K562 (cell line): ENCODE data around the gene UBXN2A. TPM values are rescaled to one million over a fixed set of nuclear protein-coding genes. Genes with fewer than 3 reads are reported as not detected.

ENCODE experiments used
- BDP1 ChIP-seq: IDR thresholded peaks from 3 replicates; pipeline ENCODE4 v1.6.1; 2011; ENCODE audit not compliant: insufficient read length, insufficient read depth
- CBX3 ChIP-seq, 2 experiments: IDR thresholded peaks; 1 replicate in 1 of 2; 2 replicates in 1 of 2; pipeline ENCODE4 v1.6.1; 2012; ENCODE audit warnings: inconsistent platforms in 2 of 2, low read length in 2 of 2, borderline replicate concordance in 1 of 2, control low read depth in 1 of 2
- FOS ChIP-seq: IDR thresholded peaks from 3 replicates; pipeline ENCODE4 v1.6.1; 2011; ENCODE audit not compliant: insufficient read length; ENCODE audit errors: extremely low read depth
- FOXA3 ChIP-seq, 2 experiments: fragments of 450-650 bp in 1 of 2; sonication (generic) in 1 of 2; formaldehyde crosslinking; IDR thresholded peaks in 1 of 2; conservative IDR thresholded peaks in 1 of 2; 2 replicates each; pipeline versions ENCODE4 v1.4.0 to v1.8.0; 2020 to 2022; ENCODE audit warnings: mild to moderate bottlenecking in 2 of 2, missing genetic modification reagents in 1 of 2
- HDAC8 ChIP-seq: fragments of 450-650 bp; IDR thresholded peaks from 2 replicates; pipeline ENCODE4 v1.6.1; 2016; ENCODE audit warnings: mild to moderate bottlenecking, missing genetic modification characterization, moderate library complexity, missing compliant biosample characterization
- HEY1 ChIP-seq: fragments of 250-450 bp; sonication (Bioruptor Pico); IDR thresholded peaks from 2 replicates; pipeline ENCODE4 v1.5.0; 2020; ENCODE audit warnings: mild to moderate bottlenecking, moderate library complexity, borderline replicate concordance
- LEF1 ChIP-seq: fragments of 450-650 bp; IDR thresholded peaks from 2 replicates; pipeline ENCODE4 v1.6.1; 2016; ENCODE audit warnings: mild to moderate bottlenecking
- NEUROD1 ChIP-seq: fragments of 150-350 bp; IDR thresholded peaks from 2 replicates; pipeline ENCODE4 v1.6.1; 2014; ENCODE audit warnings: borderline replicate concordance, low read length, low read depth; ENCODE audit not compliant: partially characterized antibody
- RBM22 ChIP-seq: fragments of 200-400 bp; formaldehyde crosslinking; IDR thresholded peaks from 2 replicates; pipeline ENCODE4 v1.6.1; 2018; ENCODE audit warnings: low read length, low read depth; ENCODE audit not compliant: poor library complexity, severe bottlenecking
- RBM34 ChIP-seq: fragments of 200-400 bp; formaldehyde crosslinking; IDR thresholded peaks from 2 replicates; pipeline ENCODE4 v1.6.1; 2018; ENCODE audit warnings: low read length, borderline replicate concordance; ENCODE audit not compliant: insufficient read depth
- ZBTB17 ChIP-seq: fragments of 450-650 bp; formaldehyde crosslinking; IDR thresholded peaks from 2 replicates; pipeline ENCODE4 v1.4.0; 2020; ENCODE audit warnings: mild to moderate bottlenecking
- polyA plus RNA-seq, 8 experiments: library from polyadenylated mRNA; depleted of rRNA in 4 of 8; stranded (reverse) in 5 of 8; unstranded in 3 of 8; fragments of >200 nt; fragmentation: Nextera tagmentation in 2 of 8; fragmentation: Illumina TruSeq in 1 of 8; extraction: Ambion mirVana in 2 of 8; extraction: Trizol in 1 of 8; gene quantifications; 2 replicates each; pipeline versions ENCODE4 v1.2.1 to v1.2.3, GENCODE V29; 2011 to 2014; ENCODE audit warnings: inconsistent platforms in 1 of 8, missing spikeins in 1 of 8
- total RNA-seq, 7 experiments: library from RNA; depleted of rRNA in 6 of 7; stranded (reverse); fragments of >200 nt in 6 of 7; fragmentation: Illumina TruSeq in 2 of 7; extraction: Trizol in 2 of 7; gene quantifications; 2 replicates each; pipeline versions ENCODE4 v1.2.1 to v1.2.3, GENCODE V29; 2011 to 2021; ENCODE audit warnings: low replicate concordance in 1 of 7
- TF ChIP-seq, protein P1 (sequence below): sonication (generic); formaldehyde crosslinking; IDR thresholded peaks from 2 replicates; pipeline ENCODE4 v1.8.0; 2023; ENCODE audit warnings: missing genetic modification reagents, mild to moderate bottlenecking, borderline replicate concordance
- TF ChIP-seq, protein P2 (sequence below): fragments of 450-650 bp; IDR thresholded peaks from 2 replicates; pipeline ENCODE4 v1.6.1; 2016; ENCODE audit warnings: low read depth, mild to moderate bottlenecking, moderate library complexity
- TF ChIP-seq, protein P3 (sequence below): sonication (generic); formaldehyde crosslinking; IDR thresholded peaks from 2 replicates; pipeline ENCODE4 v1.9.0; 2022; ENCODE audit warnings: mild to moderate bottlenecking, missing genetic modification reagents
- TF ChIP-seq, protein P4 (sequence below): fragments of 450-650 bp; formaldehyde crosslinking; IDR thresholded peaks from 2 replicates; pipeline ENCODE4 v1.4.0; 2022; ENCODE audit warnings: missing genetic modification characterization

Gene UBXN2A
- total and polyA plus RNA-seq, 9 of the 15 experiments (the other 6 are each of a cell fraction or from before 2014, with no cell fraction given), result 3.4 to 25.6 (median 16.0) TPM

- TF ChIP-seq, protein P1, sequence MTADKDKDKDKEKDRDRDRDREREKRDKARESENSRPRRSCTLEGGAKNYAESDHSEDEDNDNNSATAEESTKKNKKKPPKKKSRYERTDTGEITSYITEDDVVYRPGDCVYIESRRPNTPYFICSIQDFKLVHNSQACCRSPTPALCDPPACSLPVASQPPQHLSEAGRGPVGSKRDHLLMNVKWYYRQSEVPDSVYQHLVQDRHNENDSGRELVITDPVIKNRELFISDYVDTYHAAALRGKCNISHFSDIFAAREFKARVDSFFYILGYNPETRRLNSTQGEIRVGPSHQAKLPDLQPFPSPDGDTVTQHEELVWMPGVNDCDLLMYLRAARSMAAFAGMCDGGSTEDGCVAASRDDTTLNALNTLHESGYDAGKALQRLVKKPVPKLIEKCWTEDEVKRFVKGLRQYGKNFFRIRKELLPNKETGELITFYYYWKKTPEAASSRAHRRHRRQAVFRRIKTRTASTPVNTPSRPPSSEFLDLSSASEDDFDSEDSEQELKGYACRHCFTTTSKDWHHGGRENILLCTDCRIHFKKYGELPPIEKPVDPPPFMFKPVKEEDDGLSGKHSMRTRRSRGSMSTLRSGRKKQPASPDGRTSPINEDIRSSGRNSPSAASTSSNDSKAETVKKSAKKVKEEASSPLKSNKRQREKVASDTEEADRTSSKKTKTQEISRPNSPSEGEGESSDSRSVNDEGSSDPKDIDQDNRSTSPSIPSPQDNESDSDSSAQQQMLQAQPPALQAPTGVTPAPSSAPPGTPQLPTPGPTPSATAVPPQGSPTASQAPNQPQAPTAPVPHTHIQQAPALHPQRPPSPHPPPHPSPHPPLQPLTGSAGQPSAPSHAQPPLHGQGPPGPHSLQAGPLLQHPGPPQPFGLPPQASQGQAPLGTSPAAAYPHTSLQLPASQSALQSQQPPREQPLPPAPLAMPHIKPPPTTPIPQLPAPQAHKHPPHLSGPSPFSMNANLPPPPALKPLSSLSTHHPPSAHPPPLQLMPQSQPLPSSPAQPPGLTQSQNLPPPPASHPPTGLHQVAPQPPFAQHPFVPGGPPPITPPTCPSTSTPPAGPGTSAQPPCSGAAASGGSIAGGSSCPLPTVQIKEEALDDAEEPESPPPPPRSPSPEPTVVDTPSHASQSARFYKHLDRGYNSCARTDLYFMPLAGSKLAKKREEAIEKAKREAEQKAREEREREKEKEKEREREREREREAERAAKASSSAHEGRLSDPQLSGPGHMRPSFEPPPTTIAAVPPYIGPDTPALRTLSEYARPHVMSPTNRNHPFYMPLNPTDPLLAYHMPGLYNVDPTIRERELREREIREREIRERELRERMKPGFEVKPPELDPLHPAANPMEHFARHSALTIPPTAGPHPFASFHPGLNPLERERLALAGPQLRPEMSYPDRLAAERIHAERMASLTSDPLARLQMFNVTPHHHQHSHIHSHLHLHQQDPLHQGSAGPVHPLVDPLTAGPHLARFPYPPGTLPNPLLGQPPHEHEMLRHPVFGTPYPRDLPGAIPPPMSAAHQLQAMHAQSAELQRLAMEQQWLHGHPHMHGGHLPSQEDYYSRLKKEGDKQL (CRISPR knock-in tag), result no peak
- TF ChIP-seq LEF1 (0 out of 2 replicates have a peak, but pooled peaks have one; percentile 30), FOS (no peak), NEUROD1 (no peak), FOXA3 (CRISPR knock-in tag; conservative IDR thresholded peaks at IDR 0.05 in 1 of 2, IDR thresholded peaks at IDR 0.05 in 1 of 2) (peak in 1 of 2 experiments; percentile 42; a peak in 1 of 4 replicates), RBM22 (no peak), HDAC8 (tag) (no peak), BDP1 (no peak), RBM34 (no peak), ZBTB17 (CRISPR knock-in tag) (no peak), CBX3 (IDR thresholded peaks at IDR 0.05; ENCODE audit: borderline replicate concordance in 1 of 2, low read length in 2 of 2) (no peak), HEY1 (CRISPR knock-in tag) (no peak)
- TF ChIP-seq, protein P2, sequence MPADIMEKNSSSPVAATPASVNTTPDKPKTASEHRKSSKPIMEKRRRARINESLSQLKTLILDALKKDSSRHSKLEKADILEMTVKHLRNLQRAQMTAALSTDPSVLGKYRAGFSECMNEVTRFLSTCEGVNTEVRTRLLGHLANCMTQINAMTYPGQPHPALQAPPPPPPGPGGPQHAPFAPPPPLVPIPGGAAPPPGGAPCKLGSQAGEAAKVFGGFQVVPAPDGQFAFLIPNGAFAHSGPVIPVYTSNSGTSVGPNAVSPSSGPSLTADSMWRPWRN, result no peak
- TF ChIP-seq, protein P3, sequence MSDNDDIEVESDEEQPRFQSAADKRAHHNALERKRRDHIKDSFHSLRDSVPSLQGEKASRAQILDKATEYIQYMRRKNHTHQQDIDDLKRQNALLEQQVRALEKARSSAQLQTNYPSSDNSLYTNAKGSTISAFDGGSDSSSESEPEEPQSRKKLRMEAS (CRISPR knock-in tag), result no peak
- TF ChIP-seq, protein P4, sequence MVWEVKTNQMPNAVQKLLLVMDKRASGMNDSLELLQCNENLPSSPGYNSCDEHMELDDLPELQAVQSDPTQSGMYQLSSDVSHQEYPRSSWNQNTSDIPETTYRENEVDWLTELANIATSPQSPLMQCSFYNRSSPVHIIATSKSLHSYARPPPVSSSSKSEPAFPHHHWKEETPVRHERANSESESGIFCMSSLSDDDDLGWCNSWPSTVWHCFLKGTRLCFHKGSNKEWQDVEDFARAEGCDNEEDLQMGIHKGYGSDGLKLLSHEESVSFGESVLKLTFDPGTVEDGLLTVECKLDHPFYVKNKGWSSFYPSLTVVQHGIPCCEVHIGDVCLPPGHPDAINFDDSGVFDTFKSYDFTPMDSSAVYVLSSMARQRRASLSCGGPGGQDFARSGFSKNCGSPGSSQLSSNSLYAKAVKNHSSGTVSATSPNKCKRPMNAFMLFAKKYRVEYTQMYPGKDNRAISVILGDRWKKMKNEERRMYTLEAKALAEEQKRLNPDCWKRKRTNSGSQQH (CRISPR knock-in tag), result no peak
- TF ChIP-seq, all 486 proteins: peak for 8
Measured at GRCh38 chr2:23916727-23917405, 23.4 kb upstream of the UBXN2A start (continued).
